CD4-positive, alpha-beta T cell treated with Interleukin-4 for 4 hours (primary cell): Measurements from ENCODE around the gene IL21R.
"Not testable (repeated sequence)": the region's sequence is repeated elsewhere in the genome, so short reads cannot be mapped to it uniquely, and the experiment has no call there.

ENCODE experiments used
- DNase-seq: peaks from one replicate; pipeline ENCODE4 v3.0.0-alpha.2; 2020

The IL21R gene

GRCh38 chr16:27403601-27403992 lies 1.6 kb downstream of the IL21R start:
- DNase-seq, result no peak

GRCh38 chr16:27404163-27404823 lies 2.3 kb downstream of the IL21R start:
- DNase-seq, result no peak

- DNase-seq, result peak; percentile 41
These were observed 3.8 kb downstream of the IL21R start for GRCh38 chr16:27405546-27406451.

- DNase-seq, result peak; percentile 25
These were observed 4.6 kb downstream of the IL21R start for GRCh38 chr16:27406511-27407128.

GRCh38 chr16:27407133-27407532 lies 5.2 kb downstream of the IL21R start:
- no peak for DNase-seq

GRCh38 chr16:27408012-27408601 lies 6.1 kb downstream of the IL21R start:
- peak; percentile 89 for DNase-seq

- no peak for DNase-seq
These were observed 6.6 kb downstream of the IL21R start for GRCh38 chr16:27408602-27409031.

GRCh38 chr16:27409958-27410357 lies 8.0 kb downstream of the IL21R start:
- DNase-seq, result not testable (repeated sequence)

GRCh38 chr16:27410761-27411160 lies 8.8 kb downstream of the IL21R start:
- no peak for DNase-seq

- DNase-seq, result no peak
These were observed 12.0 kb downstream of the IL21R start for GRCh38 chr16:27413956-27414355.

GRCh38 chr16:27414788-27415431 lies 12.9 kb downstream of the IL21R start:
- DNase-seq, result no peak

GRCh38 chr16:27417047-27417671 lies 15.2 kb downstream of the IL21R start:
- no peak for DNase-seq

GRCh38 chr16:27421961-27422740 lies 20.2 kb downstream of the IL21R start:
- no peak for DNase-seq

GRCh38 chr16:27424772-27425498 lies 23.0 kb downstream of the IL21R start:
- DNase-seq, result no peak

GRCh38 chr16:27425961-27426360 lies 24.0 kb downstream of the IL21R start:
- no peak for DNase-seq

GRCh38 chr16:27426423-27427408 lies 24.7 kb downstream of the IL21R start:
- peak; percentile 86 for DNase-seq

GRCh38 chr16:27427538-27427937 lies 25.6 kb downstream of the IL21R start:
- no peak for DNase-seq

- no peak for DNase-seq
These were observed 26.2 kb downstream of the IL21R start for GRCh38 chr16:27428026-27428785.
